Gastroesophageal sphincter (tissue), 3 donors: ENCODE measurements around the gene CDH13.

Experiments used
- EP300 ChIP-seq: sonication (generic); formaldehyde crosslinking; IDR thresholded peaks from one replicate; pipeline ENCODE4 v1.6.1; 2017; ENCODE audit warnings: antibody characterized with exemption, mild to moderate bottlenecking
- POLR2A ChIP-seq, 2 donors: fragments of 450-650 bp; IDR thresholded peaks; one replicate each; pipeline ENCODE4 v1.6.1; 2017; ENCODE audit warnings: antibody characterized with exemption in 2 of 2, mild to moderate bottlenecking in 2 of 2, moderate library complexity in 1 of 2
- TF ChIP-seq, protein P1 (sequence below), 4 experiments: fragments of 200-600 bp in 2 of 4; fragments of 450-650 bp in 2 of 4; sonication (generic) in 1 of 4; IDR thresholded peaks; one replicate each; pipeline ENCODE4 v1.5.1; 2017 to 2019; ENCODE audit warnings: antibody characterized with exemption in 4 of 4, mild to moderate bottlenecking in 2 of 4, moderate library complexity in 2 of 4

DNA sequence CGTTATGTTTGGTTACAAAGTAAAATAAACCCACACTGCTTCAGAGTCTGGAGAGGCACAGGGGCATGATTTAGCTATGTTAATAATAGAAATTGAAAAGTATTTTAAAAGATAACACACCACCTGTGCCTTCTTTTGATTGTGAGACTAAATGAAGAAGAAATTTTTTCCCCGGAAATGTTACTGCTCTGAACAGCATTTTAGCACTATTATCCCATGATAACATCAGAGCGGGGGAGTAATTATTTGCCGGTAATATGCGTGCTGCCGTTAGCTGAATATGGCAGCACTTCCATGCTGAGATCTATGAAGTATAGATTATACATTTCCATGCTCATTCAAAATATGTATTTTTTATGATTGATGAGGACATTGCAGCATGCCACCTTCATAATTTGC, 680.8 kb downstream of the CDH13 start:
- TF ChIP-seq, protein P1, sequence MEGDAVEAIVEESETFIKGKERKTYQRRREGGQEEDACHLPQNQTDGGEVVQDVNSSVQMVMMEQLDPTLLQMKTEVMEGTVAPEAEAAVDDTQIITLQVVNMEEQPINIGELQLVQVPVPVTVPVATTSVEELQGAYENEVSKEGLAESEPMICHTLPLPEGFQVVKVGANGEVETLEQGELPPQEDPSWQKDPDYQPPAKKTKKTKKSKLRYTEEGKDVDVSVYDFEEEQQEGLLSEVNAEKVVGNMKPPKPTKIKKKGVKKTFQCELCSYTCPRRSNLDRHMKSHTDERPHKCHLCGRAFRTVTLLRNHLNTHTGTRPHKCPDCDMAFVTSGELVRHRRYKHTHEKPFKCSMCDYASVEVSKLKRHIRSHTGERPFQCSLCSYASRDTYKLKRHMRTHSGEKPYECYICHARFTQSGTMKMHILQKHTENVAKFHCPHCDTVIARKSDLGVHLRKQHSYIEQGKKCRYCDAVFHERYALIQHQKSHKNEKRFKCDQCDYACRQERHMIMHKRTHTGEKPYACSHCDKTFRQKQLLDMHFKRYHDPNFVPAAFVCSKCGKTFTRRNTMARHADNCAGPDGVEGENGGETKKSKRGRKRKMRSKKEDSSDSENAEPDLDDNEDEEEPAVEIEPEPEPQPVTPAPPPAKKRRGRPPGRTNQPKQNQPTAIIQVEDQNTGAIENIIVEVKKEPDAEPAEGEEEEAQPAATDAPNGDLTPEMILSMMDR (IDR thresholded peaks at IDR 0.05), result no peak
- no peak for TF ChIP-seq EP300
- TF ChIP-seq POLR2A (IDR thresholded peaks at IDR 0.05), result no peak
